Aorta (tissue), 5 donors: ENCODE data around the gene SALL3. TPM values are rescaled to one million over a fixed set of nuclear protein-coding genes. Genes with fewer than 3 reads are reported as not detected.

Source experiments
- ATAC-seq: fragments of 200-7000 bp; cut with Tn5 transposase; one replicate; pipeline ENCODE4 v1.9.1; 2022; ENCODE audit warnings: moderate library complexity; ENCODE audit not compliant: low FRiP score
- DNase-seq, 2 donors: peaks; one replicate each; pipeline ENCODE4 v3.0.0-alpha.2; 2020
- H3K27ac ChIP-seq, 2 donors: one replicate each; pipeline ENCODE4 v1.5.1; 2013; ENCODE audit warnings: low read length in 2 of 2, mild to moderate bottlenecking in 2 of 2, moderate library complexity in 2 of 2, control low read depth in 1 of 2, inconsistent platforms in 1 of 2, low read depth in 1 of 2
- H3K27me3 ChIP-seq, 2 donors: one replicate each; pipeline ENCODE4 v1.6.1; 2013; ENCODE audit warnings: control low read depth in 1 of 2, low read length in 1 of 2, mild to moderate bottlenecking in 1 of 2, moderate library complexity in 1 of 2; ENCODE audit not compliant: insufficient read depth in 2 of 2, control insufficient read depth in 1 of 2
- H3K36me3 ChIP-seq, 2 donors: one replicate each; pipeline ENCODE4 v1.6.1; 2013; ENCODE audit warnings: control low read depth in 1 of 2, low read length in 1 of 2, mild to moderate bottlenecking in 1 of 2; ENCODE audit not compliant: insufficient read depth in 2 of 2, control insufficient read depth in 1 of 2
- H3K4me1 ChIP-seq, 2 donors: one replicate each; pipeline ENCODE4 v1.6.1; 2013; ENCODE audit warnings: low read length in 2 of 2, control low read depth in 1 of 2, mild to moderate bottlenecking in 1 of 2, moderate library complexity in 1 of 2; ENCODE audit not compliant: insufficient read depth in 2 of 2, control insufficient read depth in 1 of 2
- H3K4me3 ChIP-seq, 2 donors: one replicate each; pipeline ENCODE4 v1.5.1; 2013; ENCODE audit warnings: low read length in 2 of 2, control low read depth in 1 of 2, mild to moderate bottlenecking in 1 of 2
- H3K9me3 ChIP-seq: one replicate; pipeline ENCODE4 v1.6.1; 2013; ENCODE audit warnings: mild to moderate bottlenecking, low read length; ENCODE audit not compliant: control insufficient read depth
- WGBS, 2 donors: extraction: QIAGEN DNeasy Blood & Tissue Kit; methylation state at CpG; one replicate each; pipeline ENCODE4 v1.1.7; 2013; 5-methylcytosine and 5-hydroxymethylcytosine counted together
- intact Hi-C, 2 donors: fragments of 100-400 bp; cut with DNase I; formaldehyde crosslinking; loops; one replicate each; pipeline versions ENCODE4 v1.14.2 to v1.15.0; 2022
- polyA plus RNA-seq, 2 donors: library from polyadenylated mRNA; stranded (reverse); fragments of 200-250 nt; gene quantifications; one replicate each; pipeline ENCODE4 v1.2.3, GENCODE V29; 2013
- total RNA-seq, 2 donors: library from RNA; stranded (reverse); fragmentation: NEBNext Ultra II Directional; extraction: Animal tissue kit (Norgen Biotek cat#: 25700); gene quantifications; one replicate each; pipeline ENCODE4 v1.2.1, GENCODE V29; 2021
- donor health status: healthy with polysubstance abuse.
- donor health status: Bipolar disorder and iron deficiency.
- donor health status: DM: no; HTN: no; CAD: no.
- donor health status: DM: no; HTN: no; CAD: no.
- donor health status: DM: yes; HTN: yes; CAD: no.

The SALL3 gene
- total and polyA plus RNA-seq, 4 donors: 0.06 TPM; not detected in 3

DNA sequence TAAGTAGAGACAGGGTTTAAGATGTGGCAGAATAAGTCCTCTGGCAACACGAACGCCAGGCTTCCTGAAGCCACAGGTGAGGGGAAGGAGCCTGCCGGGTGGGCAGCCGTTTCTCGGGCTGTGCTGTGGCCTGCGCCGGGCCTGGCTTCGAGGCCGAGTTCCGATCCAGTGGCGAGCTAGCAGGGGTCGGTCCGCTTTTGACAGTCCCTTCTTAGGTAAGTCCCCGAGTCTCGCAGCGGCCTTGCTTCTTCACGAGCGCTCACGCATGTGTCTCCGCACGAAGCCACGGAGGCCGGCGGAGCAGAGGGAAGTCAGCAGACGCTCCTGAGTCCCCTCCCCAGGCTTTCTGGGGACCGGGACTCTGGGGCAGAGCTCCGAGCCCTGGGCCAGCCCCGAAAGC lies 26.0 kb downstream of the SALL3 start:
- H3K9me3 ChIP-seq: peaks cover 2% of the 10 kb centered on the region
- no peak for DNase-seq
- no peak overlapping the region for H3K4me3 ChIP-seq
- ATAC-seq: no peak
- no peak overlapping the region for H3K27ac ChIP-seq
- intact Hi-C loops: no loop called here
- H3K27me3 ChIP-seq: no peaks in the 10 kb centered on the region
- WGBS, 2 donors: 90 to 91% methylated on average over 28 of the region's 28 CpGs
- no peaks in the 10 kb centered on the region for H3K36me3 ChIP-seq
- H3K4me1 ChIP-seq: no peaks in the 10 kb centered on the region

DNA sequence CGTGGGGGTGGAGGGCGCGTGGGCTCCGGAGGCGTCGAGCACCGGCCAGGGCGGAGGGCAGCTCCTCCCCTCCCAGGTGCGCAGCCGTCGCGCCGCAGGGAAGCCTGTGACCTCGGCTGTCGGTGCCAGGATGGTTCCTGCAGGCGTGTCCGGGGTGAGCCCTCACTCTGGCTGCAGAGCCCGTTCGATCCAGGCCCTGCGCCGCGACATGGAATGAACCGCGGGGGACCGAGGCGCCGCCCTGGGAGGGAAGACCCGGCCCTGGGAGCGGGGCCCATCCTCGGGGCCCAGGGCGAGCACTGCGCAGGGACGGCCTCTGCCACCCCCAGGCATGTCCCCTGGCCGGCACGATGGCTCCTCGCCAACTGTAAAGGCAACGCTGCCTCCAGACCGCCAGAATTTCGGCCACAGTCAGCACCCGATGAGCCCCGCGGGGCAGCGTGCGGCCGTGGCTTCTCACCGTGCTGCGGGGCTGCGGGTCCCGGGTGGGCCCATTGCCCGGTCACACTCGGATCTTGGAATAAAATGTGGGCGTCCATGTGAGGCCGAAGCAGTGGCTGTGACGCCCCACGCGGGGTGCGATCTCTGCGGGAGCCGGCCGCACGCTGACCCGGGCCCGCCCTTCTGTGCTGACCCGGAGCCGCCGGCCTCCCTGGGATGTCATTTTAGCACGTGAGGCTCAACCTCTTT lies 26.6 kb downstream of the SALL3 start:
- Histone ChIP-seq H3K4me3 (no peak overlapping the region), H3K36me3 (no peaks in the 10 kb centered on the region), H3K27me3 (no peaks in the 10 kb centered on the region), H3K4me1 (no peaks in the 10 kb centered on the region), H3K27ac (no peak overlapping the region), H3K9me3 (peaks cover 2% of the 10 kb centered on the region)
- WGBS, 2 donors: 84 to 85% methylated on average over 59 to 67 of the region's 67 CpGs
- DNase-seq: peak in 1 of 2 donors; percentile 40
- intact Hi-C loops: no loop called here
- peak; percentile 38 for ATAC-seq

DNA sequence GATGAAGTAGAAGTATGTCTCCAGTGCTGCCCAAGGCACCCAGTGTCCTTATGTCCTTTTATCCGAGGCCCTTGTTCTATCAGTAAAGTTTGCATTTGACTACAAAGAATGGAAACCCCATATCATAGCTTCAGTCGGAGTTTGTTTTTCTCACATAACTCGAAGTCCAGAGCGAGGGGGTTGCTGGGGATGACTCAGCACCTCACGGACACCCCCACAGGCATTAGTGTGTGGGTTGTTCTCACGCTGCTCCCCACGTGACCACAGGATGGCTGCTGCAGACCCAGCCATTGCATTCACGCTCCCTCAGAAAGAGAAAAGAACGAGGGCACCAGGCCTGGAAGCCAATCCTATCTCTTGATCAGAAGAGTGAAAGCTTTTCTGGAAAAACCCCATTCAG lies 27.8 kb downstream of the SALL3 start:
- no peak for ATAC-seq
- Histone ChIP-seq H3K27ac (no peak overlapping the region), H3K9me3 (peaks cover 2% of the 10 kb centered on the region), H3K36me3 (no peaks in the 10 kb centered on the region), H3K4me3 (no peak overlapping the region), H3K4me1 (no peaks in the 10 kb centered on the region), H3K27me3 (no peaks in the 10 kb centered on the region)
- no peak for DNase-seq
- WGBS, 2 donors: 86% methylated on average over 9 of the region's 9 CpGs
- intact Hi-C loops: no loop called here

DNA sequence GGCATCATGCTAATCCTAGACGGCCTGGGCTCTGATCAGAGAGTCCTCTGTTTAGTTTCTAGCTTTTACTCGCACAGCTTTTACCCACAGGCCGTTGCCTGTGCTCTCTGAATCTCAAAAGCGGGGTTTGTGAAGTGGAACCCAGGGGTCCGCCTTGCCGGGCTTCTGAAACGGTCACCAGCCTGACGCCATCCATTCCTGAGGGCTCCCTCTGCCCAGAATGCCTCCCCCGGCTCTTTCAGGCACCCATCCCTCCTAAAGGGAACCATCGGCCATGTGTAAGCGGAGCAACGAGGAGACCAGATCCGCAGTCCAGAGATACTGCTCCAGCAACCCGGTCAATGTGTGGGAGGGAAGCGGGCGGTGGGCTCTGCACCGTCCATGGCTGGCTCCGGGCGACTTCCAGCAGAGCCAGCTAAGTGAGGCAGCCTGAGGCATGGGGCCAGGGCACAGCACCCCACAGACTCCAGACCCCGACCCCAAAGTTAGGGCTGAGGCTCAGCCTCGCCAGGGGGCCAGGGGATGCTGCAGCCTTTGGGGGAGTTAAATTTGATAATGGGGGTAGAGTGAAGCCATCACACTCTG lies 28.8 kb downstream of the SALL3 start:
- ATAC-seq (no peak), DNase-seq (no peak)
- WGBS, 2 donors: 91 to 93% methylated on average over 21 of the region's 21 CpGs
- no peak overlapping the region for H3K4me3 ChIP-seq
- no peaks in the 10 kb centered on the region for H3K36me3 ChIP-seq
- peaks cover 2% of the 10 kb centered on the region for H3K9me3 ChIP-seq
- H3K4me1 ChIP-seq: no peaks in the 10 kb centered on the region
- H3K27me3 ChIP-seq: no peaks in the 10 kb centered on the region
- H3K27ac ChIP-seq: no peak overlapping the region
- intact Hi-C loops: no loop called here

- intact Hi-C loops: no loop called here
- no peak for ATAC-seq
Measured at GRCh38 chr18:79010802-79011201, 31.2 kb downstream of the SALL3 start.

DNA sequence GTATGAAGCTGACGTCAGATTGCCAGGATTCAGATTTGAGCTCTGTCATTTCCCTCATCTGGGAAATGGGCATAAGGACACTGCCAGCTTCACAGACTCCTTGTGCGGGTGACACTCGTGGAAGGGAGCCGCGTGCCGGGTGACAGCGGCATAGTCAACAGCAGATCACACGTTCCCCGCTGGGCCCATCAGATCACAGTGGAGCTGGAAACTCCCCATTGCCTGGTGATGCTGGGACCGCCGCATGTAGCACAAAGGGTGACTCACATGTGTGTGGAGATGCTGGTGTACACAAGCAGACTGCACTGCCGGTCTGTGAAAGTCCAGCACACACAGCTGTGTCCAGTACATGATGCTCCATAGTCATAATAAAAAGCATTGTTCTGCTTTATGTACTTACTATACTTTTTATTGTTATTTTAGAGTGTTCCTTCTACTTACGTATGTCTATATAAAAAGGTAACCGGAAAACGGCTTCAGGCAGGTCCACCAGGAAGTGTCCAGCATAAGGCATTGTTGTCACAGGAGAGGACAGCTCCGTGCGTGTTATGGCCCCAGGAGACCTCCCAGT lies 31.8 kb downstream of the SALL3 start:
- H3K27ac ChIP-seq: no peak overlapping the region
- no peaks in the 10 kb centered on the region for H3K36me3 ChIP-seq
- H3K9me3 ChIP-seq: peaks cover 2% of the 10 kb centered on the region
- ATAC-seq (no peak), DNase-seq (no peak)
- intact Hi-C loops: no loop called here
- no peaks in the 10 kb centered on the region for H3K4me1 ChIP-seq
- H3K4me3 ChIP-seq: no peak overlapping the region
- H3K27me3 ChIP-seq: no peaks in the 10 kb centered on the region
- WGBS, 2 donors: 79 to 80% methylated on average over 17 of the region's 17 CpGs

More at GRCh38 chr18:79010802-79011201, 31.2 kb downstream of the SALL3 start:
- no peak for DNase-seq
- H3K4me1 ChIP-seq: no peaks in the 10 kb centered on the region
- no peaks in the 10 kb centered on the region for H3K36me3 ChIP-seq
- H3K27me3 ChIP-seq: no peaks in the 10 kb centered on the region
- WGBS, 2 donors: 76 to 77% methylated on average over 9 of the region's 9 CpGs
- H3K4me3 ChIP-seq: no peak overlapping the region
- peaks cover 2% of the 10 kb centered on the region for H3K9me3 ChIP-seq
- no peak overlapping the region for H3K27ac ChIP-seq

DNA sequence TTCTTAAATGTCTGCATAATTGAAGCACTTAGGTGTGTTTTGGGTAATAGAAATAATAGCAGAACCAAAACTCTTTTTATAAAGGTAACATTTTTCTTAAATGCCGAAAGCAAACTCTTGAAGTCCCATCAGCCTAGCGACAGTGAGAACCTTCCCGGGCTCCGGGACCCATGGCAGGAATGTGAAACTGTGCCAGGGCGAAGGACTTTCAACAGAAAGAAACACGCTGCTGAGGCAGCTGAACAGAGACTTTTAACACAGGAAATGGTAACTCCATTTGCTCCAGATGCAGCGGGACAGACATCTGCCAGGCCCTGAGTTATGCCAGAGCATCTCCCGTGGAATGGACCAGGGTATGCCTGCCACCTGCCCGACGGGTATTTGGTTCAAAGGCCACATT lies 34.3 kb downstream of the SALL3 start:
- no peak overlapping the region for H3K27ac ChIP-seq
- no peaks in the 10 kb centered on the region for H3K36me3 ChIP-seq
- intact Hi-C loops: no loop called here
- WGBS, 2 donors: 37 to 46% methylated on average over 10 of the region's 10 CpGs
- ATAC-seq (no peak), DNase-seq (no peak)
- no peaks in the 10 kb centered on the region for H3K9me3 ChIP-seq
- H3K27me3 ChIP-seq: no peaks in the 10 kb centered on the region
- no peaks in the 10 kb centered on the region for H3K4me1 ChIP-seq
- no peak overlapping the region for H3K4me3 ChIP-seq

DNA sequence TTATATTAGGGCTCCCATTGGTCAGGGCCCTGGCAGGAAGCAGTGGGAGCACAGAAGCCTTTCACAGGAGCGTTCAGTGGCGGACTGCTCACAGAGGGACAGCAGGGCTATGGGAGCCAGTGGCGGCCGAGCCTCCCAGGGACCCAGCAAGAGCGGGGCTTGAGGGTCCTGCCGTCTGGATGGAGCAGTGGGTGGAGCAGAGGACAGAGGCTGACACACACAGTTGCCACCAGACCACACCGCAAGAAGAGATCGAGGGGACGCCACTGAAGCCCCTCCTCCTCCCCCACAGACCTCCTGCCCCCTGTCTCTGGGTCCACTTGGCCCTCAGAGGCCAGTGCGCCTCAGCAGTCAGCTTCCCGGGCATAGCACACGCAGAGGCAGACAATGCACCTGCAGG lies 39.3 kb downstream of the SALL3 start:
- DNase-seq (no peak), ATAC-seq (peak; percentile 50)
- WGBS, 2 donors: 87 to 89% methylated on average over 10 to 12 of the region's 12 CpGs
- no peaks in the 10 kb centered on the region for H3K4me1 ChIP-seq
- intact Hi-C loops: no loop called here
- peaks cover 0 to 3% of the 10 kb centered on the region in 2 donors for H3K27me3 ChIP-seq
- no peaks in the 10 kb centered on the region for H3K36me3 ChIP-seq
- no peak overlapping the region for H3K27ac ChIP-seq
- peaks cover 6% of the 10 kb centered on the region for H3K9me3 ChIP-seq
- no peak overlapping the region for H3K4me3 ChIP-seq

GRCh38 chr18:79019881-79020280 lies 40.3 kb downstream of the SALL3 start:
- intact Hi-C loops: no loop called here
- Histone ChIP-seq H3K36me3 (no peaks in the 10 kb centered on the region), H3K4me3 (no peak overlapping the region), H3K27ac (no peak overlapping the region), H3K9me3 (peaks cover 6% of the 10 kb centered on the region), H3K4me1 (no peaks in the 10 kb centered on the region), H3K27me3 (peaks cover 0 to 3% of the 10 kb centered on the region in 2 donors)
- DNase-seq (no peak), ATAC-seq (no peak)
- 61 to 63% methylated on average over 7 of the region's 7 CpGs for WGBS, 2 donors
